ENCODE measurements around the gene SCLT1. TPM values are rescaled to one million over a fixed set of nuclear protein-coding genes. Genes with fewer than 3 reads are reported as not detected.

Gene SCLT1
- total and polyA plus RNA-seq, 7 donors: 3.0 to 18.8 (median 9.9) TPM

- Histone ChIP-seq H3K27me3 (no peaks in the 10 kb centered on the region), H3K9me3 (no peaks in the 10 kb centered on the region), H3K36me3 (no peaks in the 10 kb centered on the region), H3K4me3 (no peak overlapping the region), H3K4me1 (no peaks in the 10 kb centered on the region), H3K27ac (no peak overlapping the region)
- intact Hi-C loops (cut with DNase I): no loop called here
- TF ChIP-seq POLR2A (IDR thresholded peaks at IDR 0.05): no peak
- no peak for TF ChIP-seq CTCF (IDR thresholded peaks at IDR 0.05)
- no peak for TF ChIP-seq EP300 (IDR thresholded peaks at IDR 0.05)
- no peak for TF ChIP-seq POLR2AphosphoS5 (IDR thresholded peaks at IDR 0.05)
- no peak for DNase-seq
- 65 to 87% methylated on average over 6 of the region's 6 CpGs for WGBS, 2 donors
Measured at GRCh38 chr4:128916832-128917231, 176.5 kb downstream of the SCLT1 start.

GRCh38 chr4:128915544-128915943, 177.8 kb downstream of the SCLT1 start:
- H3K27me3 ChIP-seq: no peaks in the 10 kb centered on the region
- no peaks in the 10 kb centered on the region for H3K36me3 ChIP-seq
- no peak for DNase-seq

GRCh38 chr4:128913228-128913627, 180.1 kb downstream of the SCLT1 start:
- 71 to 93% methylated on average over 1 of the region's 1 CpG for whole genome bisulfite sequencing, 2 donors
- TF ChIP-seq POLR2AphosphoS5 (IDR thresholded peaks at IDR 0.05) (no peak), POLR2A (IDR thresholded peaks at IDR 0.05) (no peak), CTCF (IDR thresholded peaks at IDR 0.05) (no peak), EP300 (IDR thresholded peaks at IDR 0.05) (no peak)
- Histone ChIP-seq H3K27ac (no peak overlapping the region), H3K9me3 (no peaks in the 10 kb centered on the region), H3K4me1 (no peaks in the 10 kb centered on the region), H3K4me3 (no peak overlapping the region), H3K27me3 (no peaks in the 10 kb centered on the region), H3K36me3 (no peaks in the 10 kb centered on the region)
- intact Hi-C loops (cut with DNase I): no loop called here
- no peak for DNase-seq

More at GRCh38 chr4:128915544-128915943, 177.8 kb downstream of the SCLT1 start:
- H3K9me3 ChIP-seq: no peaks in the 10 kb centered on the region
- TF ChIP-seq POLR2AphosphoS5 (IDR thresholded peaks at IDR 0.05): no peak
- no peak for TF ChIP-seq CTCF (IDR thresholded peaks at IDR 0.05)
- no peak for TF ChIP-seq EP300 (IDR thresholded peaks at IDR 0.05)
- no peak for TF ChIP-seq POLR2A (IDR thresholded peaks at IDR 0.05)
- intact Hi-C loops (cut with DNase I): no loop called here
- no peaks in the 10 kb centered on the region for H3K4me1 ChIP-seq
- no peak overlapping the region for H3K4me3 ChIP-seq
- H3K27ac ChIP-seq: no peak overlapping the region

GRCh38 chr4:128908735-128909134, 184.6 kb downstream of the SCLT1 start:
- intact Hi-C loops (cut with DNase I): no loop called here
- no peak for DNase-seq
- Histone ChIP-seq H3K4me1 (no peaks in the 10 kb centered on the region), H3K9me3 (no peaks in the 10 kb centered on the region), H3K27ac (no peak overlapping the region), H3K36me3 (no peaks in the 10 kb centered on the region), H3K4me3 (no peak overlapping the region), H3K27me3 (no peaks in the 10 kb centered on the region)
- no peak for TF ChIP-seq POLR2A (IDR thresholded peaks at IDR 0.05)
- no peak for TF ChIP-seq POLR2AphosphoS5 (IDR thresholded peaks at IDR 0.05)
- no peak for TF ChIP-seq EP300 (IDR thresholded peaks at IDR 0.05)
- TF ChIP-seq CTCF (IDR thresholded peaks at IDR 0.05): no peak
- 79 to 86% methylated on average over 5 of the region's 5 CpGs for WGBS, 2 donors

GRCh38 chr4:128907981-128908380, 185.4 kb downstream of the SCLT1 start:
- H3K4me3 ChIP-seq: no peak overlapping the region
- intact Hi-C loops (cut with DNase I): no loop called here
- H3K4me1 ChIP-seq: no peaks in the 10 kb centered on the region
- H3K27ac ChIP-seq: no peak overlapping the region
- TF ChIP-seq CTCF (IDR thresholded peaks at IDR 0.05) (no peak), EP300 (IDR thresholded peaks at IDR 0.05) (no peak), POLR2AphosphoS5 (IDR thresholded peaks at IDR 0.05) (no peak), POLR2A (IDR thresholded peaks at IDR 0.05) (no peak)
- H3K9me3 ChIP-seq: no peaks in the 10 kb centered on the region
- no peaks in the 10 kb centered on the region for H3K27me3 ChIP-seq
- no peaks in the 10 kb centered on the region for H3K36me3 ChIP-seq
- no peak for DNase-seq
- 96% methylated on average over 2 of the region's 2 CpGs for WGBS, 2 donors

Measured in sigmoid colon (tissue), 7 donors.